A673 (cell line): ENCODE data around the gene TIMP4. TPM values are rescaled to one million over a fixed set of nuclear protein-coding genes. Genes with fewer than 3 reads are reported as not detected.

Source experiments
- BruUV-seq: library from RNA; stranded (reverse); fragments of 400-500 nt; replicated peaks from 2 replicates; lab custom pipeline; 2021; lab: Mats Ljungman, UMichigan
- CTCF ChIA-PET: fragments of 300-600 bp; sonication (Branson Sonifier 250); formaldehyde crosslinking; loops from one replicate; lab custom pipeline; 2022; ENCODE audit warnings: antibody characterized with exemption; lab: Charles Lee
- POLR2A ChIA-PET: fragments of 300-600 bp; sonication (Branson Sonifier 250); formaldehyde crosslinking; loops from one replicate; lab custom pipeline; 2022; ENCODE audit warnings: antibody characterized with exemption; ENCODE audit not compliant: low non-redundant PET; lab: Charles Lee
- DNase-seq: peaks from one replicate; pipeline ENCODE4 v3.0.0-alpha.2; 2015; ENCODE audit warnings: low spot score
- H3K27ac ChIP-seq: fragments of 200-600 bp; sonication (generic); 2 replicates; pipeline ENCODE4 v1.5.1; 2016; ENCODE audit warnings: mixed run types, low read depth, mild to moderate bottlenecking, mixed read lengths, antibody characterized with exemption, low read length; ENCODE audit not compliant: poor library complexity, severe bottlenecking
- H3K27me3 ChIP-seq: fragments of 200-600 bp; sonication (generic); replicated peaks from 2 replicates; pipeline ENCODE4 v1.6.1; 2017; ENCODE audit warnings: mixed run types, low read depth, mild to moderate bottlenecking, mixed read lengths, antibody characterized with exemption, low read length; ENCODE audit not compliant: insufficient read depth, poor library complexity
- H3K36me3 ChIP-seq: fragments of 200-600 bp; sonication (generic); 2 replicates; pipeline ENCODE4 v1.6.1; 2016; ENCODE audit warnings: mixed run types, mild to moderate bottlenecking, mixed read lengths, antibody characterized with exemption, low read length; ENCODE audit not compliant: insufficient read depth, poor library complexity, severe bottlenecking
- H3K4me1 ChIP-seq: fragments of 200-600 bp; sonication (generic); 2 replicates; pipeline ENCODE4 v1.6.1; 2017; ENCODE audit warnings: mixed run types, mild to moderate bottlenecking, mixed read lengths, antibody characterized with exemption, low read length; ENCODE audit not compliant: insufficient read depth, poor library complexity, severe bottlenecking
- H3K4me3 ChIP-seq: fragments of 200-600 bp; sonication (generic); 2 replicates; pipeline ENCODE4 v1.5.1; 2016; ENCODE audit warnings: low read depth, mixed run types, mild to moderate bottlenecking, mixed read lengths, low read length; ENCODE audit not compliant: poor library complexity, severe bottlenecking
- H3K9me3 ChIP-seq: fragments of 200-600 bp; sonication (generic); 2 replicates; pipeline ENCODE4 v1.6.1; 2016; ENCODE audit warnings: mixed run types, low read depth, mild to moderate bottlenecking, mixed read lengths, antibody characterized with exemption, low read length; ENCODE audit not compliant: poor library complexity, severe bottlenecking
- CTCF ChIP-seq: fragments of 300-800, 200-600 bp; sonication (generic); conservative IDR thresholded peaks from 2 replicates; pipeline ENCODE4 v1.5.1; 2017; ENCODE audit warnings: low read depth, mild to moderate bottlenecking, antibody characterized with exemption, low read length, moderate library complexity, mixed read lengths
- EZH2 ChIP-seq: fragments of 200-600 bp; sonication (generic); IDR thresholded peaks from 2 replicates; pipeline ENCODE4 v1.6.1; 2017; ENCODE audit warnings: borderline replicate concordance, low read depth, mild to moderate bottlenecking, mixed read lengths, antibody characterized with exemption, low read length; ENCODE audit not compliant: poor library complexity, severe bottlenecking
- intact Hi-C: fragments of 100-400 bp; cut with micrococcal nuclease; formaldehyde crosslinking; loops from one replicate; pipeline ENCODE4 v1.10.0; 2022; ENCODE audit not compliant: unreplicated experiment
- total RNA-seq: library from RNA; stranded (reverse); gene quantifications from 2 replicates; pipeline ENCODE4 v1.2.3, GENCODE V29; 2021

The TIMP4 gene
- total RNA-seq, 1 experiment from 2014 or later, result 13.3 TPM

GRCh38 chr3:12165909-12166308 lies 7.2 kb upstream of the TIMP4 start:
- no peaks in the 10 kb centered on the region for H3K4me1 ChIP-seq
- H3K36me3 ChIP-seq, result no peaks in the 10 kb centered on the region
- ChIA-PET CTCF (no interaction called here), POLR2A (no interaction called here)
- intact Hi-C loops, result no loop called here
- no peaks in the 10 kb centered on the region for H3K9me3 ChIP-seq
- no peak overlapping the region for H3K27ac ChIP-seq
- no peak for DNase-seq
- H3K4me3 ChIP-seq, result no peak overlapping the region
- no TSS peak for BruUV-seq
- H3K27me3 ChIP-seq, result no peaks in the 10 kb centered on the region
- no peak for TF ChIP-seq CTCF
- TF ChIP-seq EZH2, result no peak

- Histone ChIP-seq H3K27ac (peak overlapping the region; percentile 74), H3K27me3 (no peaks in the 10 kb centered on the region), H3K9me3 (no peaks in the 10 kb centered on the region), H3K4me1 (peaks cover 23% of the 10 kb centered on the region), H3K4me3 (peak overlapping the region; percentile 44), H3K36me3 (no peaks in the 10 kb centered on the region)
- ChIA-PET POLR2A (no interaction called here), CTCF (no interaction called here)
- DNase-seq, result peak; percentile 95
- BruUV-seq, result no TSS peak
- intact Hi-C loops, result no loop called here
- TF ChIP-seq EZH2 (no peak), CTCF (no peak)
Observed at GRCh38 chr3:12159227-12159601, 502 bp upstream of the TIMP4 start.

- Histone ChIP-seq H3K4me1 (peaks cover 23% of the 10 kb centered on the region), H3K9me3 (no peaks in the 10 kb centered on the region), H3K4me3 (no peak overlapping the region), H3K27ac (no peak overlapping the region), H3K36me3 (no peaks in the 10 kb centered on the region), H3K27me3 (no peaks in the 10 kb centered on the region)
- BruUV-seq, result no TSS peak
- intact Hi-C loops, result no loop called here
- TF ChIP-seq CTCF, result no peak
- no peak for TF ChIP-seq EZH2
- ChIA-PET POLR2A (no interaction called here), CTCF (no interaction called here)
- no peak for DNase-seq
Observed at GRCh38 chr3:12157026-12157425, 1.7 kb downstream of the TIMP4 start.
